Upper lobe of left lung (tissue), 4 donors: Measurements from ENCODE around the gene BPIFB1.

Source experiments
- POLR2A ChIP-seq, 4 donors: fragments of 450-650 bp; IDR thresholded peaks; one replicate each; pipeline ENCODE4 v1.5.1; 2016 to 2017; ENCODE audit warnings: antibody characterized with exemption in 4 of 4, mild to moderate bottlenecking in 2 of 4
- TF ChIP-seq, protein P1 (sequence below), 6 experiments: fragments of 450-650 bp in 4 of 6; fragments of 200-600 bp in 2 of 6; sonication (generic) in 2 of 6; IDR thresholded peaks; one replicate each; pipeline ENCODE4 v1.5.1; 2016 to 2019; ENCODE audit warnings: antibody characterized with exemption in 6 of 6

DNA sequence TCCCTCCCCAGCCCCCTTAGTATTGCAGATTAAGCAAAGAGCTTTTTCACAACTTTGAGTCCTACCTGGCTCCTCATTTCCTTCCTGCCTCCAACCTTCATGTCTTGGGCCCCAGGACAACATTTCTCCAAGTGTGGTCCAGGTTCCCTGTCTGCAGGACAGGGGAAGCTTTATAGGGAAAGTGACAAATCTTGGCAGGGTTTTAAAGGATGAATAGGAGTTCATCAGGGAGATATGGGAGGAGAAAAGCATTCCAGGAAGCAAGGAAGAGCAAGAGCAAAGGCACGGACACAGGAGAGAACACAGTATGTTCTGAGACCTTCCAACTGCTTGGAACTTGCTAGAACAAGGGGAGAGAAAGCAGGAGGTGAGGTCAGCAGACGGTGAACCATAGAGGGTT lies 1.9 kb downstream of the BPIFB1 start:
- TF ChIP-seq, protein P1, sequence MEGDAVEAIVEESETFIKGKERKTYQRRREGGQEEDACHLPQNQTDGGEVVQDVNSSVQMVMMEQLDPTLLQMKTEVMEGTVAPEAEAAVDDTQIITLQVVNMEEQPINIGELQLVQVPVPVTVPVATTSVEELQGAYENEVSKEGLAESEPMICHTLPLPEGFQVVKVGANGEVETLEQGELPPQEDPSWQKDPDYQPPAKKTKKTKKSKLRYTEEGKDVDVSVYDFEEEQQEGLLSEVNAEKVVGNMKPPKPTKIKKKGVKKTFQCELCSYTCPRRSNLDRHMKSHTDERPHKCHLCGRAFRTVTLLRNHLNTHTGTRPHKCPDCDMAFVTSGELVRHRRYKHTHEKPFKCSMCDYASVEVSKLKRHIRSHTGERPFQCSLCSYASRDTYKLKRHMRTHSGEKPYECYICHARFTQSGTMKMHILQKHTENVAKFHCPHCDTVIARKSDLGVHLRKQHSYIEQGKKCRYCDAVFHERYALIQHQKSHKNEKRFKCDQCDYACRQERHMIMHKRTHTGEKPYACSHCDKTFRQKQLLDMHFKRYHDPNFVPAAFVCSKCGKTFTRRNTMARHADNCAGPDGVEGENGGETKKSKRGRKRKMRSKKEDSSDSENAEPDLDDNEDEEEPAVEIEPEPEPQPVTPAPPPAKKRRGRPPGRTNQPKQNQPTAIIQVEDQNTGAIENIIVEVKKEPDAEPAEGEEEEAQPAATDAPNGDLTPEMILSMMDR (IDR thresholded peaks at IDR 0.05), result no peak
- no peak for TF ChIP-seq POLR2A (IDR thresholded peaks at IDR 0.05)
